K562 (cell line): ENCODE data around the gene ATP6V1F. TPM values are rescaled to one million over a fixed set of nuclear protein-coding genes. Genes with fewer than 3 reads are reported as not detected.
A peak's percentile ranks its signal among the peaks of the same experiment; 100 is the strongest.

Experiments
- ADNP ChIP-seq: fragments of 200-800 bp; sonication (Bioruptor generic); IDR thresholded peaks from 2 replicates; pipeline ENCODE4 v1.6.1; 2016; ENCODE audit warnings: missing genetic modification characterization, missing compliant biosample characterization
- CBFA2T3 ChIP-seq: fragments of 450-650 bp; IDR thresholded peaks from 2 replicates; pipeline ENCODE4 v1.6.1; 2017
- CHD7 ChIP-seq: fragments of 200-600 bp; sonication (generic); IDR thresholded peaks from one replicate; pipeline ENCODE4 v1.6.1; 2012; ENCODE audit warnings: mild to moderate bottlenecking, low read depth, low read length, inconsistent platforms
- CREB1 ChIP-seq, 2 experiments: sonication (generic) in 1 of 2; formaldehyde crosslinking in 1 of 2; IDR thresholded peaks; 2 replicates each; pipeline versions ENCODE4 v1.6.1 to v1.8.0; 2012 to 2022; ENCODE audit warnings: inconsistent platforms in 1 of 2, mild to moderate bottlenecking in 1 of 2, missing genetic modification reagents in 1 of 2, moderate library complexity in 1 of 2
- FUS ChIP-seq: fragments of 200-400 bp; formaldehyde crosslinking; optimal IDR thresholded peaks from 2 replicates; pipeline ENCODE3; 2017; ENCODE audit warnings: low read depth, low read length
- NCOA2 ChIP-seq, 2 experiments: fragments of 450-650 bp; IDR thresholded peaks; 2 replicates each; pipeline ENCODE4 v1.6.1; 2018; ENCODE audit warnings: mild to moderate bottlenecking in 2 of 2, moderate library complexity in 1 of 2; ENCODE audit not compliant: partially characterized antibody in 2 of 2
- NR3C1 ChIP-seq: sonication (generic); formaldehyde crosslinking; IDR thresholded peaks from 2 replicates; pipeline ENCODE4 v1.8.1; 2022; ENCODE audit warnings: missing genetic modification reagents
- RBM14 ChIP-seq: fragments of 200-400 bp; formaldehyde crosslinking; IDR thresholded peaks from 2 replicates; pipeline ENCODE4 v1.6.1; 2018; ENCODE audit warnings: low read depth, mild to moderate bottlenecking, low read length, moderate library complexity, borderline replicate concordance; ENCODE audit not compliant: insufficient read depth
- SMAD1 ChIP-seq: fragments of 150-350 bp; IDR thresholded peaks from 2 replicates; pipeline ENCODE4 v1.6.1; 2014; ENCODE audit warnings: low read length, low read depth; ENCODE audit not compliant: partially characterized antibody
- SUPT5H ChIP-seq: fragments of 450-650 bp; IDR thresholded peaks from 2 replicates; pipeline ENCODE4 v1.6.1; 2016
- ZBTB7A ChIP-seq: IDR thresholded peaks from 2 replicates; pipeline ENCODE4 v1.6.1; 2011; ENCODE audit warnings: low read depth, mild to moderate bottlenecking, low read length, moderate library complexity, borderline replicate concordance; ENCODE audit not compliant: control insufficient read depth
- ZNF23 ChIP-seq: fragments of 250-450 bp; sonication (Bioruptor Pico); IDR thresholded peaks from 2 replicates; pipeline ENCODE4 v1.4.0; 2020; ENCODE audit warnings: mild to moderate bottlenecking
- ZNF232 ChIP-seq: sonication (generic); formaldehyde crosslinking; IDR thresholded peaks from 2 replicates; pipeline ENCODE4 v1.8.0; 2022; ENCODE audit warnings: mild to moderate bottlenecking, missing genetic modification reagents
- ZNF830 ChIP-seq: fragments of 250-450 bp; sonication (Bioruptor Pico); IDR thresholded peaks from 2 replicates; pipeline ENCODE4 v1.5.0; 2021; ENCODE audit warnings: mild to moderate bottlenecking
- polyA plus RNA-seq, 8 experiments: library from polyadenylated mRNA; depleted of rRNA in 4 of 8; stranded (reverse) in 5 of 8; unstranded in 3 of 8; fragments of >200 nt; fragmentation: Nextera tagmentation in 2 of 8; fragmentation: Illumina TruSeq in 1 of 8; extraction: Ambion mirVana in 2 of 8; extraction: Trizol in 1 of 8; gene quantifications; 2 replicates each; pipeline versions ENCODE4 v1.2.1 to v1.2.3, GENCODE V29; 2011 to 2014; ENCODE audit warnings: inconsistent platforms in 1 of 8, missing spikeins in 1 of 8
- total RNA-seq, 7 experiments: library from RNA; depleted of rRNA in 6 of 7; stranded (reverse); fragments of >200 nt in 6 of 7; fragmentation: Illumina TruSeq in 2 of 7; extraction: Trizol in 2 of 7; gene quantifications; 2 replicates each; pipeline versions ENCODE4 v1.2.1 to v1.2.3, GENCODE V29; 2011 to 2021; ENCODE audit warnings: low replicate concordance in 1 of 7
- TF ChIP-seq, protein P1 (sequence below): fragments of 250-450 bp; sonication (Bioruptor Pico); IDR thresholded peaks from 2 replicates; pipeline ENCODE4 v1.4.0; 2020; ENCODE audit warnings: mild to moderate bottlenecking

Gene ATP6V1F
- total and polyA plus RNA-seq, 9 of the 15 experiments (the other 6 are each of a cell fraction or from before 2014, with no cell fraction given), result 206 to 1,123 (median 542) TPM

DNA sequence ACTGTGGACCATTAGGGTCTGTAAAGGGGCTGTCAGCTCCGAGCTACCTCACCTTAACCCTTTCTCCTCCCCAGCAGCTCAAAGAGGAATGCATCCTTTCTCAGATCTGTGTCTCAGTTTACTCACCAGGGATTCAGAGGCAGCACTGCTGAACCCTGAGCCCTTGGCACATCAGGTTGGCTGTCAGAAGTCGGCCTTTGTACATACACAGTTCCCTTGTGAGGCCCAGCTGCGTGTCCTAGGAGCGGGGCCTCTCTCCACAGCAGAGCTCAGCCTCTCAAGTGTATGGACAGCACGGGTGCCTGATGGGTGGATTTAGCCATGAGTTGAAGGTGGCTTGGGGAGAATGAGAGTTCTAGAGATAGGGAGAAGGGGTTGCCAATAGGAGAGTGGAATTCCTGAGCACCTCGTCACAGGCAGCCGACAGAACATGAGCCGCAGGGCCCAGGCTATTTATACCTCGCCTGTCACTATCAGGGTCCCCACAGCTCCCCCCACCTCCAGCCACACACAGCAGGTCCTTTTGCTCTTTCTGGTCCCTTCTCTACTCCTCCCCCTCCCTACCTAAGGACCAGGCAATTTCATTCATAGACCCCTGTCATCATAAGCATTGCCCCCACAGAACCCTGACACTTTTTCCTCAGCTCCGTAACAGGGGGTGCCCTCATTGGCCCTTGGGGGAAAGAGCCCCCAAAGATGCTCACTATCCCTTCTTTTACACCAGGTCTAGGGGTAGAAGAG, 34.5 kb upstream of the ATP6V1F start (continued):
- TF ChIP-seq CHD7, result no peak
- TF ChIP-seq ZBTB7A, result peak; percentile 71
- TF ChIP-seq, protein P1, sequence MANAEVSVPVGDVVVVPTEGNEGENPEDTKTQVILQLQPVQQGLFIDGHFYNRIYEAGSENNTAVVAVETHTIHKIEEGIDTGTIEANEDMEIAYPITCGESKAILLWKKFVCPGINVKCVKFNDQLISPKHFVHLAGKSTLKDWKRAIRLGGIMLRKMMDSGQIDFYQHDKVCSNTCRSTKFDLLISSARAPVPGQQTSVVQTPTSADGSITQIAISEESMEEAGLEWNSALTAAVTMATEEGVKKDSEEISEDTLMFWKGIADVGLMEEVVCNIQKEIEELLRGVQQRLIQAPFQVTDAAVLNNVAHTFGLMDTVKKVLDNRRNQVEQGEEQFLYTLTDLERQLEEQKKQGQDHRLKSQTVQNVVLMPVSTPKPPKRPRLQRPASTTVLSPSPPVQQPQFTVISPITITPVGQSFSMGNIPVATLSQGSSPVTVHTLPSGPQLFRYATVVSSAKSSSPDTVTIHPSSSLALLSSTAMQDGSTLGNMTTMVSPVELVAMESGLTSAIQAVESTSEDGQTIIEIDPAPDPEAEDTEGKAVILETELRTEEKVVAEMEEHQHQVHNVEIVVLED (CRISPR knock-in tag), result no peak
- TF ChIP-seq ZNF23 (CRISPR knock-in tag), result no peak
- no peak for TF ChIP-seq CBFA2T3
- no peak for TF ChIP-seq RBM14
- TF ChIP-seq FUS, result no peak
- no peak for TF ChIP-seq ADNP (tag)
- TF ChIP-seq CREB1 (IDR thresholded peaks at IDR 0.05), result peak; percentile 52; the same call in 1 of the 2 replicates
- peak; percentile 13; the same call in 1 of the 2 replicates for TF ChIP-seq CREB1 (CRISPR knock-in tag; IDR thresholded peaks at IDR 0.05)
- 0 out of 2 replicates have a peak, but pooled peaks have one; percentile 24 for TF ChIP-seq SUPT5H
- TF ChIP-seq ZNF232 (CRISPR knock-in tag), result no peak
- no peak for TF ChIP-seq SMAD1
- no peak for TF ChIP-seq NCOA2 (IDR thresholded peaks at IDR 0.05; ENCODE audit: partially characterized antibody in 2 of 2)
- no peak for TF ChIP-seq ZNF830 (CRISPR knock-in tag)
- no peak for TF ChIP-seq NR3C1 (CRISPR knock-in tag)
